ENCODE data around the gene PDCD7. TPM values are rescaled to one million over a fixed set of nuclear protein-coding genes. Genes with fewer than 3 reads are reported as not detected.

The PDCD7 gene
- total RNA-seq, 1 experiment from 2014 or later: 19.7 TPM

DNA sequence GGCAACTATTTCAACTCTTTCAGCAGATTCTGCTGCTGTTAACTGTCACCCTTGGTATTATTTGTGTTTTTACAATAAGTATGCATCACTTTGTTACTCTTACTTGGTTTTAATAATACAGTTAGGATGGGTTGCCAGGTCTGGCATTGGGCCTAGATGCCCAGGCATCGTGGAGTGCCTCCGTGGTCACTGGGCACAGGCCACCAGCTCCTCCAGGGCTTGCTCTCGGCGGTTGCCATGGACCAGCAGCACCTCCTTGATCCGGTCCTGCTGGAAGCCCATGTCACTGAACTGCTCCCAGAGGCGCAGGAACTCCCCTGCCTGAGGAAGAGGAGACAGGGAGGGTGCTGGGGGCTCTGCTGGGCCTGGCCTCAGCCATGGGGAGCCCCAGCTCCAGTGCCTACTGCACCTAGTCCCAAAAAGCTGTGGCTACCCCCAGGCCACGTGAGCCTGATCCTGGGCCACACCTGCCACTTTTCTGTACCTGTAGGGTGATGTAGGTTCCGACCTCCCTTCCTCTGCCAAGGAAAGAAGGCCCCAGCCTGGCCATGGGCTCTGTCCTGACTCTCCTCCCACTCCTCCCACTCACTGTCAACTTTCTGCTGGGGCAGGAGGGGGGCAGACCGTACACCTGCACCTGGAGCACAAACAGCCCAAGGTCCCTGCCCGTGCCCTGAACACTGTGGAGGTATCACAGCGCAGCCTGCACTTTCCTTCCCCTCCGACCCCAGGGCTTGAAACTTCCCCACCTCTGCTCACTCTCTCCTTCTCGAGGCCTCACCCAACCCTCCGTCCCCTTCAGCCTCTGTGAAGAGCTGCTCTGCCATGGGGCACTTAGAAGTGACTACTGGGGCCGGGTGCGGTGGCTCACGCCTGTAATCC, 40.5 kb downstream of the PDCD7 start:
- intact Hi-C loops (cut with micrococcal nuclease; ENCODE audit: unreplicated experiment) (no loop called here), in situ Hi-C loops (cut with HindIII; ENCODE audit: low pct_unique_long_range_greater_than_20kb, low sequenced_read_pairs) (no loop called here)
- ChIA-PET CTCF (no interaction called here), POLR2A (no interaction called here)
- no TSS peak for BruUV-seq (replicated peaks)
- H3K4me1 ChIP-seq (ENCODE audit: control insufficient read depth, insufficient read depth, low read length): peaks cover 3% of the 10 kb centered on the region; the same call in 1 of the 2 replicates
- H3K4me3 ChIP-seq (ENCODE audit: low read depth in 2 of 2, low read length in 2 of 2): no peak overlapping the region
- no peak for ATAC-seq
- H3K27ac ChIP-seq (ENCODE audit: low read length): no peak overlapping the region
- no peaks in the 10 kb centered on the region for H3K36me3 ChIP-seq (ENCODE audit: control insufficient read depth, insufficient read depth, low read length)
- no peaks in the 10 kb centered on the region for H3K9me3 ChIP-seq (ENCODE audit: control insufficient read depth, insufficient read depth, low read depth, low read length)
- no peak for DNase-seq (ENCODE audit: low read depth, low spot score)
- no peaks in the 10 kb centered on the region for H3K27me3 ChIP-seq (ENCODE audit: control insufficient read depth, insufficient read depth, low read length)
- TF ChIP-seq SIN3A (IDR thresholded peaks at IDR 0.05; ENCODE audit: borderline replicate concordance, insufficient read depth, low read depth, low read length) (no peak), POLR2AphosphoS5 (IDR thresholded peaks at IDR 0.05; ENCODE audit: low read depth, low read length) (no peak), TCF7L2 (IDR thresholded peaks at IDR 0.05; ENCODE audit: low read depth, low read length) (no peak), REST (IDR thresholded peaks at IDR 0.05; ENCODE audit: insufficient read depth in 1 of 2, low read depth in 2 of 2, low read length in 1 of 2) (no peak)
- TF ChIP-seq, protein P1, sequence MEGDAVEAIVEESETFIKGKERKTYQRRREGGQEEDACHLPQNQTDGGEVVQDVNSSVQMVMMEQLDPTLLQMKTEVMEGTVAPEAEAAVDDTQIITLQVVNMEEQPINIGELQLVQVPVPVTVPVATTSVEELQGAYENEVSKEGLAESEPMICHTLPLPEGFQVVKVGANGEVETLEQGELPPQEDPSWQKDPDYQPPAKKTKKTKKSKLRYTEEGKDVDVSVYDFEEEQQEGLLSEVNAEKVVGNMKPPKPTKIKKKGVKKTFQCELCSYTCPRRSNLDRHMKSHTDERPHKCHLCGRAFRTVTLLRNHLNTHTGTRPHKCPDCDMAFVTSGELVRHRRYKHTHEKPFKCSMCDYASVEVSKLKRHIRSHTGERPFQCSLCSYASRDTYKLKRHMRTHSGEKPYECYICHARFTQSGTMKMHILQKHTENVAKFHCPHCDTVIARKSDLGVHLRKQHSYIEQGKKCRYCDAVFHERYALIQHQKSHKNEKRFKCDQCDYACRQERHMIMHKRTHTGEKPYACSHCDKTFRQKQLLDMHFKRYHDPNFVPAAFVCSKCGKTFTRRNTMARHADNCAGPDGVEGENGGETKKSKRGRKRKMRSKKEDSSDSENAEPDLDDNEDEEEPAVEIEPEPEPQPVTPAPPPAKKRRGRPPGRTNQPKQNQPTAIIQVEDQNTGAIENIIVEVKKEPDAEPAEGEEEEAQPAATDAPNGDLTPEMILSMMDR (IDR thresholded peaks at IDR 0.05): no peak

DNA sequence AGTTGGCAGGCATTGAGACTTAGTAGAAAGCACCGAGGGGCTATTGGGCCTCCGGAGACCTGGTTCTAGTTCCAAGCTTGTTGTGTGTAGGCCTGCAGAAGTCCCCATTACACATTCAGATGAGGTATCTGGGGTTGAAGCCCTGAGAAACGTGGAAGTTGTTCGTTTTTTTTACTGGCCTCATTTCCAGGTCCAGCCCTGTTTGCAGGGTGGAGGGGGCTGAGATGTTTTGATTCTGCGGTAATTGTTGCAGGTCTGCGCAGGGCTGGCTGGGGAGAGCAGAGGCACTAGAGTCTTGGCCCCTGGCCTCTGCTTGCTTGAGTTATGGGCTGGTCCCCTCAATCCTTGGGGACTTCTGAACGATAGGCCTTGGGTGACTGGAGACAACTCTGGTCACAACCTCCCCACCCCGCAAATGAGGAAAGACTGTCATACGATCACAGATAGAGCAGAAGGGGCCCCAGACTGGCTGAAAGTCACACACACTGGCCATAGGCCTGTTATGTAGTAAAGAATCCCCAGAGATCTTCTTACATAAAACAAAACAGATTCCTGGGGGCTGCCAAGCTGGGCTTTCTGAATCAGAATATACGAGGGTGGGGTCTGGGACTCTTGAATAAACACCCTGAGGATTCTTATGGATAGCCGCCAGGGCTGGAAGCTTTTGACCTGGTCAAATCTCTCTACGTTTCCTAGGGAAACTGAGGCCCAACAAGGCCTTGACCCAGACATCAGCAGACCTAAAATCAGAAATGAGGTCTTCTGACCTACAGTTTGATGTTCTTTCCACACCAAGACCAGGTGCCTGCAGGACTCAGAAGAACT, 41.5 kb downstream of the PDCD7 start:
- POLR2A ChIA-PET: no interaction called here
- BruUV-seq (replicated peaks): no TSS peak
- no peak for ATAC-seq
- Histone ChIP-seq H3K27ac (ENCODE audit: low read length) (no peak overlapping the region), H3K4me3 (ENCODE audit: low read depth in 2 of 2, low read length in 2 of 2) (no peak overlapping the region), H3K9me3 (ENCODE audit: control insufficient read depth, insufficient read depth, low read depth, low read length) (no peaks in the 10 kb centered on the region), H3K36me3 (ENCODE audit: control insufficient read depth, insufficient read depth, low read length) (no peaks in the 10 kb centered on the region), H3K27me3 (ENCODE audit: control insufficient read depth, insufficient read depth, low read length) (no peaks in the 10 kb centered on the region), H3K4me1 (ENCODE audit: control insufficient read depth, insufficient read depth, low read length) (peaks cover 10% of the 10 kb centered on the region)
- TF ChIP-seq SIN3A (IDR thresholded peaks at IDR 0.05; ENCODE audit: borderline replicate concordance, insufficient read depth, low read depth, low read length): no peak
- TF ChIP-seq TCF7L2 (IDR thresholded peaks at IDR 0.05; ENCODE audit: low read depth, low read length): no peak
- TF ChIP-seq REST (IDR thresholded peaks at IDR 0.05; ENCODE audit: insufficient read depth in 1 of 2, low read depth in 2 of 2, low read length in 1 of 2): no peak
- TF ChIP-seq, protein P1 (IDR thresholded peaks at IDR 0.05): no peak
- TF ChIP-seq POLR2AphosphoS5 (IDR thresholded peaks at IDR 0.05; ENCODE audit: low read depth, low read length): no peak
- in situ Hi-C loops (cut with HindIII; ENCODE audit: low pct_unique_long_range_greater_than_20kb, low sequenced_read_pairs): no loop called here
- no peak for DNase-seq (ENCODE audit: low read depth, low spot score)
- intact Hi-C loops (cut with micrococcal nuclease; ENCODE audit: unreplicated experiment): no loop called here
- CTCF ChIA-PET: no interaction called here

Data from Panc1 (cell line).